Rectal smooth muscle tissue (tissue), 1 donor: ENCODE measurements around the gene ABHD2.

ENCODE experiments used
- H3K27ac ChIP-seq: one replicate; pipeline ENCODE4 v1.7.0; 2013; ENCODE audit warnings: low read depth, low read length, inconsistent platforms
- H3K27me3 ChIP-seq: one replicate; pipeline ENCODE4 v1.7.0; 2013; ENCODE audit warnings: low read length; ENCODE audit not compliant: control insufficient read depth, insufficient read depth
- H3K36me3 ChIP-seq: one replicate; pipeline ENCODE4 v1.7.0; 2013; ENCODE audit warnings: low read length; ENCODE audit not compliant: control insufficient read depth, insufficient read depth
- H3K4me1 ChIP-seq: one replicate; pipeline ENCODE4 v1.7.0; 2013; ENCODE audit warnings: low read length; ENCODE audit not compliant: control insufficient read depth, insufficient read depth
- H3K4me3 ChIP-seq: one replicate; pipeline ENCODE4 v1.7.0; 2013; ENCODE audit warnings: low read length
- H3K9ac ChIP-seq: one replicate; pipeline ENCODE4 v1.7.0; 2013; ENCODE audit warnings: low read length

The ABHD2 gene

DNA sequence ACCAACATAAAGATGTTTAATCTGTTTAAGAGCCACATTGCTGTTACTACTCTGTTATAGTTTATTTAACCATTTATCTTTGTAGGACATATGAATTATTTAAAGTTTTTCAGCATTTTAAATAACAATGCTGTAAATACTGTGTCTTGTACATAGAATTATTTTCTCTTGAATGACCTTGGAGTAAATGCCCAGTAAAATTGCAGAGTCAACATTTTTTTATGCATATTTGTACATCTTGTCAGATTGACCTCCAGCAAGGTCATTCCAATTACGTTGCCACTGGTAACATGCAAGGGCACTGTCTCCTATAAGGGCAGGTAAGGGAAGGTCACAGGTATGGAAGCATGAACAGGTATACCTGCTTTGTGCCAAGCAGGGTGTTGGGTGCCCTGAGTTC lies 68.8 kb downstream of the ABHD2 start:
- H3K4me3 ChIP-seq = no peak overlapping the region
- H3K9ac ChIP-seq = no peak overlapping the region
- H3K27me3 ChIP-seq = no peaks in the 10 kb centered on the region
- H3K36me3 ChIP-seq = peaks cover 17% of the 10 kb centered on the region
- H3K4me1 ChIP-seq = no peaks in the 10 kb centered on the region
- no peak overlapping the region for H3K27ac ChIP-seq

GRCh38 chr15:89157918-89158564 lies 69.8 kb downstream of the ABHD2 start:
- Histone ChIP-seq H3K9ac (no peak overlapping the region), H3K4me1 (no peaks in the 10 kb centered on the region), H3K27me3 (no peaks in the 10 kb centered on the region), H3K27ac (no peak overlapping the region), H3K4me3 (no peak overlapping the region), H3K36me3 (peaks cover 14% of the 10 kb centered on the region)

GRCh38 chr15:89161666-89162065 lies 73.4 kb downstream of the ABHD2 start:
- H3K27ac ChIP-seq = no peak overlapping the region
- H3K27me3 ChIP-seq = no peaks in the 10 kb centered on the region
- H3K4me1 ChIP-seq = peaks cover 9% of the 10 kb centered on the region
- peaks cover 3% of the 10 kb centered on the region for H3K36me3 ChIP-seq
- no peak overlapping the region for H3K9ac ChIP-seq
- H3K4me3 ChIP-seq = no peak overlapping the region

GRCh38 chr15:89163271-89164055 lies 75.2 kb downstream of the ABHD2 start:
- H3K4me3 ChIP-seq = no peak overlapping the region
- no peaks in the 10 kb centered on the region for H3K36me3 ChIP-seq
- no peak overlapping the region for H3K9ac ChIP-seq
- peaks cover 17% of the 10 kb centered on the region for H3K4me1 ChIP-seq
- no peak overlapping the region for H3K27ac ChIP-seq
- no peaks in the 10 kb centered on the region for H3K27me3 ChIP-seq

DNA sequence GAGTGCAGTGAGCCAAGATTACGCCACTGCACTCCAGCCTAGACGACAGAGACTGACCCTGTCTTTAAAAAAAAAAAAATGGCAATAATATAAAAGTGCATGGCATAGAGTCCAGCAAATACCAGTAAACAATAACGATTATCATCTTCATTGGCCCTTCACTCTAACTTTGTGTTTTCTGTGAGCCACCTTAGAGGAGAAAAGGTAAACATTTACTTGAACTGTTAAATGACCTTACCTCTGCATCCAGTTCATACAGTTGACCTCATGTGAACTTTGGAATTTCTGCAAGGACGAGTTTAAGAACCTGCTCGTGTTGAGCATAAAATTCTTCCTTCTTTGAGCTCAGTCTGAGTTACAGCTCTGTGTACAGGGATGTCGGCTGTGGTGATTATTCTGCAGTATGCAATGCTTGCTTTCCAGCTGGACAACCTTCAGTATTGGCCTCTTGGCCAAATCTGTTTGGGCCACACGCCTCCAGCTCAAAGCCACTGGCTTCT lies 76.5 kb downstream of the ABHD2 start:
- H3K9ac ChIP-seq = no peak overlapping the region
- H3K27me3 ChIP-seq = no peaks in the 10 kb centered on the region
- peak overlapping the region; percentile 0 for H3K27ac ChIP-seq
- H3K4me1 ChIP-seq = peaks cover 17% of the 10 kb centered on the region
- H3K36me3 ChIP-seq = no peaks in the 10 kb centered on the region
- no peak overlapping the region for H3K4me3 ChIP-seq

DNA sequence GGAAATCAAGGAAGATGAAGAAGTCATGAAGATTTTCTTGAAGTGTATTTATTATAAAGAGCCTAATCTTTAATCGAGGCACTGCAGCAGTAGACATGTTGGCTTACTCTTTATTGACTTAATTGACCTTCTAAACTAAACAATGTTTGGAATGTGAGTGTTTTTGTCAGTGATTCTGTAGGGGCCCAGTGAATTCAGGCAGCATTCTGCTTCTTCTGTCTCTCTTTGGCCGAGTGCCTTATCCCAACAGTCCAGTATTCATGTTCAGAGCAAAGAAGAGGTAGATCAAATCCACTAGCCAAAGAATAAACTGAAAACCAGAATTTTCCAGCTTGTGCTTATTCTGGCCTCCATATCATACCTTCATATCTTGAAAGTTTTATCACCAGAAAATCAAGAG lies 77.4 kb downstream of the ABHD2 start:
- Histone ChIP-seq H3K27me3 (no peaks in the 10 kb centered on the region), H3K36me3 (no peaks in the 10 kb centered on the region), H3K4me1 (peaks cover 17% of the 10 kb centered on the region), H3K27ac (no peak overlapping the region), H3K4me3 (no peak overlapping the region), H3K9ac (no peak overlapping the region)

- no peak overlapping the region for H3K4me3 ChIP-seq
- peaks cover 17% of the 10 kb centered on the region for H3K4me1 ChIP-seq
- H3K27me3 ChIP-seq = no peaks in the 10 kb centered on the region
- H3K27ac ChIP-seq = no peak overlapping the region
- no peak overlapping the region for H3K9ac ChIP-seq
- no peaks in the 10 kb centered on the region for H3K36me3 ChIP-seq
These were observed 79.3 kb downstream of the ABHD2 start for GRCh38 chr15:89167267-89168176.

GRCh38 chr15:89168316-89168833 lies 80.1 kb downstream of the ABHD2 start:
- Histone ChIP-seq H3K27ac (no peak overlapping the region), H3K4me3 (no peak overlapping the region), H3K4me1 (peaks cover 16% of the 10 kb centered on the region), H3K27me3 (no peaks in the 10 kb centered on the region), H3K9ac (no peak overlapping the region), H3K36me3 (no peaks in the 10 kb centered on the region)

- Histone ChIP-seq H3K4me1 (peaks cover 7% of the 10 kb centered on the region), H3K27ac (no peak overlapping the region), H3K27me3 (no peaks in the 10 kb centered on the region), H3K9ac (no peak overlapping the region), H3K36me3 (no peaks in the 10 kb centered on the region), H3K4me3 (no peak overlapping the region)
These were observed 82.1 kb downstream of the ABHD2 start for GRCh38 chr15:89170364-89170763.

DNA sequence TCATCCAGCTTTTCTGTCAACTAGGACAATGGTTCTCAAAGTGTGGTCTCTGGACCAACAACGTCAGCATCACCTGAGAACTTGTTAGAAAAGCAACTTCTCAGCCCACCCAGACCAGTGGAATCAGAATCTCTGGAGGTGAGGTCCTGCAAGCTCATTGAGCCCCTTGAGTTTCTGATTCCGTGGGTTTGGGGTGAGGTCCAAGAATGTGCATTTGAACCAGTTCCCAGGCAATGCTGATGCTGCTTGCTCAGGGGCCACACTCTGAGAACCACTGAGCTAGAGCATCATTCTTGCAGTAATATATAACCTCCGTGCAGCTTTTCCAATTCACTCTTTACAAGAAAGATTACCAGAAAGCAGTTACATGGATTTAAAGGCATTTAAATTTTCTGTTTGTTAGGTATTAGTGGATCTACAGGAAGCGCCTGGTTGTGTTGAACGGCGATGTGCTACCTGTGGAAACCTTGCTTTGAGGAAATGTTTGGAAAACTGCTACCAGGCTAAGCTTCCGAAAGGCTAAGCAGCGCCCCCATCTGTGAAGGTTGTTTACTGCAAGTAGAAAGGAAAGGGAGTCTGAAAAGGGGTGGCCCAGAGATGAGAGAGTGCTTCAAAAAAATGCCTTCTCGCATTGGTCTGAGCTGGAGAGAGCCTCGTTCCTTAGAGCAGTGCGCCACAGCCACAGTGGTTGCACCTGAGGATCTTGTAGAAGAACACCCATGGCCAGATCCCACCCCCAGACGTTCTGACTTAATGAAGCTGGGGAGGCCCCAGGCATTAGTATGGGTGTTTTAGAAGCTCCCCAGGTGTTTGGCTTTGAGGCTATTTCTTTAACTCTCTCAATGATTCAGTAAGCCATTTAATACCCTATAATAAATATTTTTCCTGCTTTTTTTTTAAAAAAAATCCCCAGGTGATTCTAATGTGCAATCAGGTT lies 83.1 kb downstream of the ABHD2 start:
- peaks cover 7% of the 10 kb centered on the region for H3K36me3 ChIP-seq
- no peak overlapping the region for H3K4me3 ChIP-seq
- H3K27ac ChIP-seq = no peak overlapping the region
- H3K9ac ChIP-seq = no peak overlapping the region
- H3K4me1 ChIP-seq = peaks cover 7% of the 10 kb centered on the region
- no peaks in the 10 kb centered on the region for H3K27me3 ChIP-seq

- no peak overlapping the region for H3K27ac ChIP-seq
- H3K4me1 ChIP-seq = peaks cover 1% of the 10 kb centered on the region
- no peak overlapping the region for H3K9ac ChIP-seq
- no peak overlapping the region for H3K4me3 ChIP-seq
- H3K36me3 ChIP-seq = peaks cover 13% of the 10 kb centered on the region
- H3K27me3 ChIP-seq = no peaks in the 10 kb centered on the region
These were observed 84.7 kb downstream of the ABHD2 start for GRCh38 chr15:89172921-89173320.
